GM18499 (cell line): ENCODE measurements around the gene ARCN1.

ENCODE experiments used
- ATAC-seq: cut with Tn5 transposase; IDR thresholded peaks from one replicate; pipeline ENCODE4 v1.9.1; 2021; ENCODE audit warnings: moderate number of reproducible peaks; ENCODE audit not compliant: insufficient read depth, unreplicated experiment

Gene ARCN1

GRCh38 chr11:118619444-118620197 lies 47.4 kb downstream of the ARCN1 start:
- no peak for ATAC-seq

GRCh38 chr11:118620529-118621070 lies 48.4 kb downstream of the ARCN1 start:
- no peak for ATAC-seq

- no peak for ATAC-seq
These were observed 49.0 kb downstream of the ARCN1 start for GRCh38 chr11:118621071-118621783.

GRCh38 chr11:118621784-118622375 lies 49.7 kb downstream of the ARCN1 start:
- ATAC-seq: no peak

- ATAC-seq: no peak
These were observed 50.4 kb downstream of the ARCN1 start for GRCh38 chr11:118622376-118623268.

- ATAC-seq: no peak
These were observed 51.1 kb downstream of the ARCN1 start for GRCh38 chr11:118623269-118623655.

- ATAC-seq: no peak
These were observed 53.0 kb downstream of the ARCN1 start for GRCh38 chr11:118625036-118625690.

GRCh38 chr11:118625976-118626375 lies 53.8 kb downstream of the ARCN1 start:
- ATAC-seq: no peak

- no peak for ATAC-seq
These were observed 55.4 kb downstream of the ARCN1 start for GRCh38 chr11:118627566-118627965.

GRCh38 chr11:118628031-118628430 lies 55.8 kb downstream of the ARCN1 start:
- ATAC-seq: no peak

GRCh38 chr11:118628432-118628831 lies 56.2 kb downstream of the ARCN1 start:
- ATAC-seq: no peak

GRCh38 chr11:118628861-118629549 lies 56.8 kb downstream of the ARCN1 start:
- ATAC-seq: no peak

GRCh38 chr11:118629761-118630661 lies 57.8 kb downstream of the ARCN1 start:
- ATAC-seq: no peak

- ATAC-seq: no peak
These were observed 59.1 kb downstream of the ARCN1 start for GRCh38 chr11:118631142-118631909.

- ATAC-seq: no peak
These were observed 60.5 kb downstream of the ARCN1 start for GRCh38 chr11:118632577-118633318.

- ATAC-seq: no peak
These were observed 61.1 kb downstream of the ARCN1 start for GRCh38 chr11:118633319-118633690.

- no peak for ATAC-seq
These were observed 61.8 kb downstream of the ARCN1 start for GRCh38 chr11:118633979-118634378.
